ENCODE results near the gene ILKAP. TPM values are rescaled to one million over a fixed set of nuclear protein-coding genes. Genes with fewer than 3 reads are reported as not detected.

ILKAP gene
- total RNA-seq, 3 donors from 2014 or later = 33.2 to 55.7 (median 39.9) TPM

- H3K9me3 ChIP-seq = no peaks in the 10 kb centered on the region
- ATAC-seq (no peak), DNase-seq (no peak)
- H3K4me1 ChIP-seq (ENCODE audit: low read depth) = peaks cover 18% of the 10 kb centered on the region
- no peak within 1 kb of the TSS for H3K4me3 ChIP-seq
- intact Hi-C loops (cut with DNase I, micrococcal nuclease) = no loop called here
- no peak for TF ChIP-seq CTCF (IDR thresholded peaks at IDR 0.05)
- H3K36me3 ChIP-seq (ENCODE audit: low read depth) = no peaks in the 10 kb centered on the region
Measured at GRCh38 chr2:238138331-238139195, 64.9 kb downstream of the ILKAP start, which contains the start of gene KLHL30. Gene KLHL30, plus strand, starts transcription at chr2:238138668. Its CDS starts 2,087 bp downstream, at chr2:238140755.

- intact Hi-C loops (cut with DNase I, micrococcal nuclease) = no loop called here
- peak in 1 of 3 donors; percentile 10 for DNase-seq
- TF ChIP-seq CTCF (IDR thresholded peaks at IDR 0.05) = no peak
Measured at GRCh38 chr2:238137885-238138284, 65.6 kb downstream of the ILKAP start.

GRCh38 chr2:238136820-238137537, 66.5 kb downstream of the ILKAP start:
- Histone ChIP-seq H3K9me3 (no peaks in the 10 kb centered on the region), H3K4me3 (no peak overlapping the region), H3K36me3 (ENCODE audit: low read depth) (no peaks in the 10 kb centered on the region), H3K4me1 (ENCODE audit: low read depth) (peaks cover 9% of the 10 kb centered on the region)
- ATAC-seq (peak; percentile 28), DNase-seq (peak in 1 of 3 donors; percentile 66)
- intact Hi-C loops (cut with DNase I, micrococcal nuclease) = no loop called here
- no peak for TF ChIP-seq CTCF (IDR thresholded peaks at IDR 0.05)

More at GRCh38 chr2:238137885-238138284, 65.6 kb downstream of the ILKAP start:
- no peaks in the 10 kb centered on the region for H3K9me3 ChIP-seq
- no peaks in the 10 kb centered on the region for H3K36me3 ChIP-seq (ENCODE audit: low read depth)
- H3K4me3 ChIP-seq = no peak overlapping the region
- peaks cover 16% of the 10 kb centered on the region for H3K4me1 ChIP-seq (ENCODE audit: low read depth)
- no peak for ATAC-seq

DNA sequence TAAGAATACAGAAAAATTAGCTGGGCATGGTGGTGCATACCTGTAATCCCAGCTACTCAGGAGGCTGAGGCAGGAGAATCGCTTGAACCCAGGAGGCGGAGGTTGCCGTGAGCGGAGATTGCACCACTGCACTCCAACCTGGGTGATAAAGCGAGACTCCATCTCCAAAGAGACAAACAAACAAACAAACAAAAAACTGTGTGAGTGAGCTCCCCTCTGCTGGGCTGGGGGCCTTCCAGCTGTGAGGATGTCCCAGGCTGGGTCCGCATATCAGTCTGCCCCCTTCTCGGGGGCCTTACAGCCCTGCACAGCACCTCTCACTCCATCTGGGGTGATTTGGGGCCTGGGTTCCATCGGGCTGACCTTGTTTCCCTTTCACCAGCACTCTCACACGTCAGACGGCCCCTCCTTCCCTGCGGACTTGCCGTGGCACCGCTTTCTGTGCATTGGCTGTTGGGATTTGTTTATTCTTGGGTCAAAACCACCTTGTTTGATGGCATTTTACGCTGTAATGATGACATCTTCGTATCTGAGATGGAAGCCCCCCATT, 67.8 kb downstream of the ILKAP start:
- intact Hi-C loops (cut with DNase I, micrococcal nuclease) = no loop called here
- ATAC-seq = no peak

More for the DNA sequence above, 67.8 kb downstream of the ILKAP start:
- Histone ChIP-seq H3K9me3 (no peaks in the 10 kb centered on the region), H3K36me3 (ENCODE audit: low read depth) (no peaks in the 10 kb centered on the region), H3K4me1 (ENCODE audit: low read depth) (peaks cover 2% of the 10 kb centered on the region), H3K4me3 (no peak overlapping the region)
- peak in 2 of 3 donors; percentile 7 to 23 for DNase-seq
- no peak for TF ChIP-seq CTCF (IDR thresholded peaks at IDR 0.05)
